Urothelium cell line (cell line): ENCODE data around the gene FHOD3.

ENCODE experiments used
- DNase-seq: peaks from one replicate; pipeline ENCODE4 v3.0.0; 2011; ENCODE audit warnings: low spot score, mixed read lengths
- FAIRE-seq: peaks from 2 replicates; lab custom pipeline; 2011; peaks lifted over from hg19 to GRCh38; lab: Jason Lieb, UNC

FHOD3 gene

DNA sequence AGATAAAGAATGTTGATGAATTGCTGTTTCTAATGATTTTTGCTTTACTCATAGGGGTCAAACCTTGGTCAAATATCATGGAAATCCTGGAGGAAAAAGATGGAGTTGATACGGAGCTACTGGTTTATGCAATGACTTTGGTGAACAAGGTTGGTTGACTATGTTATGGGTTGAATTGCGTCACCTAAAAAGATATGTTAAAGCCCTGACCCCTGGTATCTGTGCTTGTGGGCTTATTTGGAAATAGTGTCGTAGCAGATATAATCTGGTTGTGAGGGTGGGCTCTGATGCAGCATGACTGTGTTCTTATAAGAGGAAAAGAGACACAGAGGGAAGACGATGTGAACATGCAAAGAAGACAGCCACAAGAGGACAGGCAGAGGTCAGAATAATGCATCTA is 305.1 kb downstream of the FHOD3 start:
- DNase-seq (no peak), FAIRE-seq (no peak)

DNA sequence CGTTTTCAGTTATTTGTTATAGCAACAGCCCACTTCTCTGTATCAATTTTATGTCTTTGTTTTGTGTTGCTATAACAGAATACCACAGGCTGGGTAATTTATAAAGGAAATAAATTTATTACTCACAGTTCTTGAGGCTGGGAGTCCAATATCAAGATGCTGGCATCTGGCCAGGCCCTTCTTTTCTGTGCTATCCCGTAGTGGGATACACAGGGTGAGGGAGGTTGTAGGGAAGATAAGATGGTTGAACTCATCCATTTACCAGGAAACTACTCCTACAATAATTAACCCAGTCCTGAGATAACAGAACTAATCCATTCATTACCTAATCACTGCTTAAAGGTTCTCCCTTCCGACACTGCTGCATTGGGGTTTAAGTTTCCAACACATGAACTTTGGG is 310.6 kb downstream of the FHOD3 start:
- FAIRE-seq (no peak), DNase-seq (no peak)

DNA sequence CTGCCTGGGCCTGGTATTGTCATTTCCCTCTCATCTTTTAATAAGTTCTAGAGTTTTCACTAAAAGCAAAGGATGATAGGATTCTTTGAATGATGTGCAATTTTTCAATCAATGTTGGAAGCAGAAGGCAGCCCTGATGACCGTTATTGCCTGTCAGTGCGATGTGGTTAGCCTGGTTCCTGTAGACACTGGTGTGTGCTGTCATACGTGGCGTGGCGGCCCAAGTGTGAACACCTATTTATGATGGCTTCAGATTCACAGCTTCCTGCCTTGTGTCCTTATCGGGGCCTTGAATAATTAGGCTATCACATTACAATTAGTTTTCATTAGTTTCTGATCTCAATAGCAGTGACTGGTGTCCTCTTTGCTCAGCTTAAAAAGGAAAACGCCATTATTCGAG is 312.7 kb downstream of the FHOD3 start:
- FAIRE-seq, result no peak
- DNase-seq, result no peak

DNA sequence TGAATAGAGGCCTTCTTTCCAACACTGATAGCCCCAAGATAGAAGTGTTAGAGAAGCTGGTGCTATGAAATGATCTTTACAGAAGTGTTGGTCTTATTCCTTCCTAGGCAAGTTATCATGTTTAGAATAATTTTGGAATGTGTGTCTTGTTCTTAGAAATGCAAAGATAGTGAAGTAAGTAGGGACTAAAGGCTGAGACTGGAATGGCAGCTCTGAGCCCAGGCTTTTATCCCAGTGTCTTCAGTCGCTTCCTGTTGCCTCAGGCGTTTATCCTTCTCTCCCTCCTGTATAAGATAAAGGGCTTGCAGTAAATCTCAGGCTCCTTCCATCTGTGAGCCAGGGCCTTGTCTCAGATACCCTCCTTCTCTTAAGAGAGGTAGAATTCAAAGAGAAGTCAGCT is 313.1 kb downstream of the FHOD3 start:
- no peak for DNase-seq
- FAIRE-seq, result no peak

DNA sequence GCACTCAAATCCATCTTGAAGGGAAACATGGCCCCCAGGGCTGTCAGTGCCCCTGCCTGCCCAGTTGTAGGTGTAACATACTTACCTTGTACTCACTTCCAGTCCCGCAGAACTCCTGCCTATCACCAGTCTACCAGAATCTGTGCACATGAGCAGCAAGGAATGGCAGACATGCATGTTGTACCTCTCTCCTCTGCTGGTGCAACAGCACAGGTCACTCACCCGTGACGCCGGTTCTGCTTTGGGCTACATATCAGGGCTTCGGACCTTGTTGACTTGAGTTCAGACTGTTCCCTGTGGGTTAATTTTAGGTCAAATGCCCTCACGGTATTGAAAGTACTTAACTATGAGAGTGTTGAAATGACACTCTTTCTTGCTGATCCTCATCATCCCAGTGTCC is 315.6 kb downstream of the FHOD3 start:
- DNase-seq (no peak), FAIRE-seq (no peak)

DNA sequence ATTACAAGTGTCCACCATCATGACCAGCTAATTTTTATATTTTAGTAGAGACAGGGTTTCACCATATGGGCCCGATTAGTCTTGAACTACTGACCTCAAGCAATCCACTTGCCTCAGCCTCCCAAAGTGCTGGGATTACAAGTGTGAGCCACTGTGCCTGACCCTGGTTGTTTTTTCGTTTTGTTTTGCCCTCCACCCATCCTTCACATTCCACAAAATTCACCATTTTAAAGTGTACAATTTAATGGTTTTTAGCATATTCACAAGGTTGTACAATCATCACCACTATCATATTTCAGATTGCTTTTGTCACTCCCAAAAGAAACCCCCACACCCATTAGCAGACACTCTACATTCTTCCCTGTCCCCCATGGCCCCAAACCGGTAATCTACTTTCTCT is 316.3 kb downstream of the FHOD3 start:
- FAIRE-seq (no peak), DNase-seq (no peak)

DNA sequence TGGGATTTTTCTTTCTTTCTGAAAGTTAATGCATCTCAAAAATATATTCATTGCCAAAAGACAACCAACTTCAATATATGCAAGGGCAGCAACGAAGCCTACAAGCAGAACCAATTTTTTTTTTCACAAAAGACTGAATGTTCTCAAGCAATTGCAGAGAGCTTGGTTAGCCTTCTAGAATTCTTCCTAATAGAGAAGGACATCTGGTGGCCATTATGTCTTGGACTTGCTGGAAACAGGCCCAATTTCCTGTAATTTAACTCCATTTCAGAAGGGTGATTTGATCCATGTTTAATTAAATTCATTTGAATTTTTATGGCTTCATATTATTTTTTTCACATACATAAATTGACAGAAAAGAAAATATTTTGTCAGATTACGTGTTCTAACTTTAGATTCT is 323.3 kb downstream of the FHOD3 start:
- DNase-seq, result no peak
- FAIRE-seq, result no peak

DNA sequence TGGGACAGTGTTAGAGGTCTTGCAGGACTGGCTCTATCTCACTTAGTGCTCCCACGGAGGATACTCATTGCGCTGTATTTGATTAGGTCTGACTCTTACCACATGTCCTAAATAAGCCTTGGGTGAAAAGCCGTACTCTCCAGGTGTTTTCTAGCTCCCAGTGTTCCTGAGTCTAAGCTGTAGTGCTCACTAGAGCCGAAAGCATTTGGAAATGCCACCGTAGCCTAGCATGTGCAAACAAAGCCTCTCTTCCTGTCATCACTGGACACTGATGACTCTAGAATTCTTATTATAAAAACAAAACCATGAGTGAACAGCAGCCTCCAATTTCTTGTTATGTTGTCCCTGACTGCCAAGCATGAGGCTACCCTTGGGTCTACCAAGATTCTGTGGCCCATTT is 325.1 kb downstream of the FHOD3 start:
- no peak for FAIRE-seq
- no peak for DNase-seq

DNA sequence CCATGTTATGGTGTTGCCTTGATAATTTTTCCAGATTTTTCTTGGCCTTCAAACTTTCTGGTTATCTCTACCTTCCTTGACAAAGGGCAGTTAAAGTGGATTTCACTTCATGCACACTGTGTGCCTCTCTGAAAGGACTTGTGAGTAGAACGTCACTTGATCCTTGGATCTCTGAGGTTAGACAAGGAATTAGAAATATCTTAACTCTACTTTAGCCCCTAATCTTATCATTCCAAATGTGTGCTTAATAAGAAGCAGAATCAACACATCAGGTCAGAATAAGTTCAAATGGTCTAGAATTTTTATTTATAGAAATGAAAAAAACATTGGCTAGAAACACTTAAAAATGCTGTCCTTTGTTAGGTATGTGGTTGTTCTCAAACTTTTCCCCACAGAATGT is 325.6 kb downstream of the FHOD3 start:
- FAIRE-seq (no peak), DNase-seq (no peak)

DNA sequence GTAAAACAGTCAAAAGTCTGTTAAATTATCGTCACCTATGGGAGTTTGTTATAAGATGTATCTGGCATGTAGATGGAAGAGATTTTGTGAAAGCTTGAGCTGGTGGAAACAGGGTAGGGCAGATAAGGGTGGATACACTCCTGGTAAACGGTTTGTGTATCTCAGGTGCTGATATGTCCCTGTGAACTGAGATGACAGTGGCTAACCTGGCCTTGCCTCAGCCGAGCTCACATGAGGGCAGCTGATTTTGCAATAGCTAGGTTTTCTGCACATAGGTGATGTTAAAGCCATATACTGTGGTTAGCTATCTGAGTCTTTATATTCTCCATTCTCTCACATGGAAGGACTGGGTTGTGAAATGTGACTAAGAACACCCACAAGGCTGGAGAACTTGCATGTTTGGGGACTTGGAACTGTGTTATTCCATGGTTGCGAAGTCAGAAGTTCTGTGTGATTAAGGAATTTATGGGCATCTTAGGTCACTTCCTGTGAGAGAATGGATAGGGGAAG is 326.2 kb downstream of the FHOD3 start:
- no peak for FAIRE-seq

DNA sequence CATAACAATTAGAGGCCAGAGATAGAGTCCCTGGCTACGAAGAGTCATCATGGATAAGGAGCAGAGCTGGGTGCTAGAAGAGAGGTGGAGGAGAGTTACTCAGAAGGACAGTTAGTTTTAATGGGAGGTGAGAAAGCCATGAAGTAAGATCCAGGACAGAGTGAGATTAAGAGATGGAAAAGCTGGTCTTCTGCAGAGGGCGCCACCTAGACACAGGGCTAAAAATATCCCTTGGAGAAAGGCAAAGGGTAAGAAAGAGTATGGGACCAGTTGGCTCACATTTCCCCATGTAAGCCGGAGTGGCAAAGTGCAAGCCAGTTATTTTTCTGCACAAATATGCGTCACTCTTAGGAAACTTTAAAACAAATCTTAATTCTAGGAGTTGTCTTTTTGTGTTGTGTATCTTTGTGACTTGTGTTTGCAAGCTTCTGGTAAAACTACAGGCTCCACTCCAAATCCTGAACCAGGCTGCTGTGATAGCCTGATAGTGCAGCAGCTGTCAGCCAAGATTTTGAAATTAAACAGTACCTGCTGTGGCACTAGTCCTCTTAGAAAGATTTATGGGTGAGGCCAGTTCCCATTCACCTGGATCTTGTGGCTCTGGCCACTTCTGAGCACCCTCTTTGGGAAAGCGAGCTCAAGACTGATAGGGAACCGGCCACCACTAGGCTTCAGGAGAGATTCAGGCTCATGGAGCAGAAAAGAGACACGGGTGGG is 327.1 kb downstream of the FHOD3 start:
- DNase-seq, result no peak
- no peak for FAIRE-seq

More for the DNA sequence above, 326.2 kb downstream of the FHOD3 start:
- DNase-seq, result no peak

DNA sequence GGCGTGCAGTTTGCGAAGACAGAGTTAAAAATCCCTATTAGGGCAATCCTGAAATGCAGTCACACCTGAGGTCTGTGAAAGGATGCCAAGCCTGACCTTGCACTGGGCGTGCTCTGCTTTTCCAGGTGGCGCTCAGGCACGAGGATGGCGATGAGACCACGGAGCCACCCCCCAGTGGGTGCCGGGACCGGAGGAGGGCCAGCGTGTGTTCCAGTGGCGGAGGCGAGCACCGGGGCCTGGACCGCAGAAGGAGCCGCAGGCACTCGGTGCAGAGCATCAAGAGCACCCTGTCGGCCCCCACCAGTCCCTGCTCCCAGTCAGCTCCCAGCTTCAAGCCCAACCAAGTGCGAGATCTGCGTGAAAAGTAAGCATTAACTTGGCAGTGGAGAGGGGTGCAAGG is 327.9 kb downstream of the FHOD3 start:
- FAIRE-seq, result no peak

DNA sequence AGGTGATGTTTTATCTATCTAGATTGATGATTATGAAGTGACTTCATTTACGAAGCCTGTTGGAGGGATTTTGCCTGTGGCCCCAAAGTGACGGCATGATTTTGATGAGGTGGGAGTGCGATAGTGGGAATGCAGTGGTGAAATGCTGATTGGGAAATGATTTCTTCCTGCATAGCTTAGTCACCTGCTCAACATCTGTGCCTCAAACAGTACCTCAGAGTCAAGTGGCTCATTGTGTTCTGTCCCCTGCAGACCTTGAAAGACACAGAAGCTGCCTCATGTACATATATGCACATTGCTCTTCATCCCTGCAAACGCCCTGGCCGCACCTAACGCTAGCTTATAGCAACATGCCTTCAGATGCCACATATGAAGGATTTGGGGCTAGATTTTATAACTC is 330.1 kb downstream of the FHOD3 start:
- FAIRE-seq, result no peak
- no peak for DNase-seq

More for the DNA sequence above, 327.9 kb downstream of the FHOD3 start:
- DNase-seq, result no peak

DNA sequence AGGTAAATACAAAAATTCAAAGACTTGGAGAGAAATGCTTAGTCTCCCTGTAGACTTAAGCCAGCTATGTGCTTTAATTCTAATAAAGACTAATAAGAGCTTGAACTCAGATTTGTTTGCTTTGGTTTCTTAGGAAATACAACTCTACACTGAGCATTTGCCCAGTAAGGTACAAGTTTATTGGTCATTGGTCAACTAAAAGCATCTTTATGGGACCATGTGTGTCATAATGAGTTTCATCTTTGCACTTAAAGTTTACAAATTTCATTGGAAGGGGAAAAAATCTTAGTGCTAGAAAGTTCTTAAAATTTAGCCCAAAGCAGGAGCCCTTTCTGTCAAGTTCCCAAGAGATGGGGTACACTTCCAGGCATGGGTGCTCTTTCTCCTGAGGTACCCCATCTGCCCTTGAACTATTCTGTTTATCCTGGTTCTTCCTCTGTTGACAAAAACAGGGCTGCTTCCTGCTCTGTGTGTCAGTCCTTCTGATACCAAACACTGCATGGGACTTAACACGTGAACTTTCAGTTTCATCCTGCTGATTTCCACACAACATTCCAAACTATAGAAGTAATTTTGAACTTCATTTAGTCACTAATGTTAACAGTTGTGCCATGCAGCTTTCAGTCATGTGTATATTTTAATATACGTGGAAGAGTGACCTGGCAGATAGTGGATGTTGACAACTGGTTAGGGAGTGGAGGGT is 331.1 kb downstream of the FHOD3 start:
- no peak for FAIRE-seq

DNA sequence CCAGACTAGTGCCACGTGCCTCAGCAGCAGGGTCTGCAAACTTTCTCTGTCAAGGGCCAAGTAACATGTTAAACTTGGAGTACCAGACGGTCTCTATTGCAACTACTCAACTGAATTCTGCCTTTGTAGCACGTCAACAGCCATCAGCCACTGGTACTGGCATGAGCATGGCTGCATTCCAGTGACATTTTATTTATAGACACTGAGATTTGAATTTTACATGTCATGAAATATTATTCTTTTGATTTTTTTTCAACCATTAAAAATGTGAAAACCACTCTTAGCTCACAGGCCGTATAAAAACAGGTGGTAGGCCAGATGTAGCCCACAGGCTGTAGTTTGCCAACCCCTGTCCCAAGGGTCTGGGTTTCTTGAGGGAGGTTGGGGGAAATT is 331.6 kb downstream of the FHOD3 start:
- no peak for FAIRE-seq
- no peak for DNase-seq

More for the DNA sequence above, 331.1 kb downstream of the FHOD3 start:
- DNase-seq, result no peak

DNA sequence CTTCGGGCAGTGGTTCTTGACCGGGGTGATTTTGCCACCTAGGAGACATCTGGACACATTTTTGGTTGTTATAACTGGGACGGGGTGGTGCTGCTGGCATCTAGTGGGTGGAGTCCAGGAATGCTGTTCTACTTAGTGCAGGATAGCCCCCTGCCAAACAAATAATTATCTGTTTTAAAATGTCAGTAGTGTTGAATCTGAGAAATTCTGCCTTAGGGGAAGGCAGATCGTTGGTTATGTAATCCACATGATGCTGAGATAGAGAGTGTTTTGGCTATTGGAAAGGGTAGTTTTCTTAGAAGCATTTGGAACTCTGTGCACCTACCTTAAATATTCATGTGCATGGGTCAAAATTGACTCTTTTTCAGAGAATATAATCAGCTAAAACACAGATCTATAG is 332.3 kb downstream of the FHOD3 start:
- DNase-seq (no peak), FAIRE-seq (no peak)

DNA sequence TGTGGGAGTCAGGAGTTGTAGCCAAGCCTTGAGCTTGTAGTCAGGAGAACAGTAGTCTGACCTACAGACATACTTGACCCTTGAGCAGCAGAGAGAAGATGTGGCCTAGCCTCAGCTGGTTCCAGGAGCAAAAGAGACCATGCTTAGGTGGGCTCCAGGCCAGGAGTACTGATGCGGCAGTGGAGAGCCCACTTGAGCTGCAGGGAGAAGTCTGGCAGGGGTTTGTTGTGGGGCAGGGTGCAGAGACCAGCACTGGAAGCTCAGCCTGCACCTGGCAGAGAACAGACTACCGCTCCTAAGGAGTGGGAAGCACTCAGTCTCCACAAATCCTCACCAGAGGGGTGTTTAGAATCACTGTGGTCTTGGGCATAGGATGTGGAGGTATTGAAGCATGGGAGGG is 333.4 kb downstream of the FHOD3 start:
- DNase-seq (no peak), FAIRE-seq (no peak)

DNA sequence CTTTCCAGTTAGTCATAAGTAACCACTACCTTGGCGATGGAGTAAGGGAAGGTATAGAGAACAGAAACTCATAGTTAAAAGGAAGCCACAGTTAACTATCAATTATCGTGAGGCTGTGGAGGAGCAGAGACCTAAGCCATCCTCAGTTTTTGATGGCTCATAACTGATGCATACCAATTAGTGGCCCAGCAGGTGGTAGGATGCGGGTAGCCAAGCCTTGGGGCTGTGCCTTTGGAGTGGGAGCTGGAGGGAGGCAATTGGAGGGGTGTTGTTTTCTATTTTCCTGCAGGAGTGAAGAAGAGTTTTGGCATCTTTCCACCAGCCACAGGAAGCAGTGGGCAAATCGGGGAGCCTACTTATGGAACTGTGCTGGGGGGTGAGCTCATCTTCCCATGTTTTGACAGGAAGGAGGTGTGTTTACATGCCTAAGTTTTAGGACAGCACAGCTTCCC is 336.5 kb downstream of the FHOD3 start:
- no peak for DNase-seq
- no peak for FAIRE-seq

DNA sequence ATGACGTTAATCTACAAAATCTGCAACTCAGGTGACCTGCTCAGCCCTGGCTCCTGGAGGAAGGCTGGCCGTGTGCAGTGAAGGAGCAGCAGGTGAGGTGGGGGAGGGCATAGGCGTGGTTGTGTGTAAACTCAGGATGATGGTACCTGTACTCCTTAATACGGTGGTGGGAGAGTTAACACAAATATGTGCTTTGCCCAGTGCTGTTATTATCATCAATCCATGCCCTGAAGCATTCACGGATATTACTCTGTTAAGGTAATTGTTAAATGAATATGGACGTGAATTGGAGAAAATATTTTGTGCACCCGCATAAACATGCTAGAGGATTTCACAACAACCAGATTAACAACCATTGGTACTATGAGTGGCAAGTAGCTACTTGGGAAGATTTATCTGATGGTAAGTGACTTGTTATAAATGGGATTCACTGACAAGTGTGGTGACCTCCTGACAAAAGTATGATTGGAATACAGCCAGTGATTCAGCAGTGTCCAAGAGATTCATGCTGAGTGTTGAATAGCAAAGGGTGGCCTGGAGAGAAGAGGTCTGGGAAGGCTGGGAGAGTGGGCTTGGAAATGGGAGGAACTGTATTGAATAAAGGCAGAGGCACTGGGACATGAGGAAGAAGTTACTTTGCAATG is 337.2 kb downstream of the FHOD3 start:
- FAIRE-seq, result no peak
- DNase-seq, result no peak

DNA sequence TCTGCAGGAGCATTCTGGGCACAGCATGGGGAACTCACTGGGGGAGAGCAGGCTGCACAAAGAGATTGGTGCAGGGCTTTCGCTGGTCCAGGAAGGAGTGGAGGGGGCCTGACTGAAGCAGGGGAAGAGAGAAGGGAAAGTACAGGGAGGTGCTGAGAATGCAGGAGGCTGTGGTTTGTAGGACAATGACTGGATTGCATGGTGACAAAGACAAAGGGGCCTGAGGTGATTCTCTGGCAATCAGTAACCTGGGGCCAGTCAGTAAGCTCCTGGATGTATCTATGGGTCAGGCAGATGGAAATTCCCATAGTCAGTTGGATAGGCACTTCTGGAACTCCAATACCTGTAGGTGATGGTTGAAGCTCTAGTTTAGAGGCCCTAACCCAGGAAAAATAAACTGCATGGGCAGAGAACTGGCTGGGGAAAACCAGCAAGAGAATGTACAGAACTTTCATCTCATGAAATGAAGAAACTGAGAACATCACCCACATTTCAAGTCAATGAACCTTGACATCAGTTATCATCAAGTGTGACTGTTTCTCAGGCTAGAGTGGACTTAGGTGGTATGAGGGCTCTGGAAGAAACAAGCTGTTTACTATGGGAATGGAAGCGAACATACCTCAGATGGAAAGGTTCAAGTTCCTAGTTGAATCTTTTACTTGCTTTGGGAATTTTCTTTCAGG is 338.0 kb downstream of the FHOD3 start:
- FAIRE-seq, result no peak

DNA sequence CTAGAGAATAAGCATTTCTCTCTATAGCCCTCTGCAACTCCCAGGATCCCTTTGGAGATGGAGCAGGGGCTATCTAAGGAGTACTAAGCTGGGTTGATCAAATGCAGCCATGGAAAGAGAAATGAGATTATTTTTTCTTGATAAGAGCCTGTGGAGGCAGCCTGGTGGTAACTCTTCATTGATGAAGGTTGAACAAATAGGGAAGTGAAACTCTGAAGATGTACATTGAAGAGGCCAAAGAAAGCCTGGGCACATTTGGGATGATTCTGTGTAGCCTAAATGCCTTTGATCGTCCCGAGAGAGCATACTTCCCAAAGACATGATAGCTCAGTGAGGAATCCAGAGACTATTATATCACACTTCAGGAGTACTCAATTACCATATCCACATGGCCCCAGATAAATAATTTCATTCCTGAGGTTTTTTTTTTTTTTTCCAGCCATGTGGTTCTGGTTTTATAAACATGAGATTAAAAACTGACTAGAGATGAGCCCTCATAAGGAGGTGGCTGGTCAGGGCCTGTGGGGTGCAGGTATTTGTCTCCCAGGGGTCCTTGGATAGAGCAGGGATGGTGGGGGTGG is 338.8 kb downstream of the FHOD3 start:
- no peak for FAIRE-seq

More for the DNA sequence above, 338.0 kb downstream of the FHOD3 start:
- no peak for DNase-seq

More for the DNA sequence above, 338.8 kb downstream of the FHOD3 start:
- no peak for DNase-seq
